Esophagus muscularis mucosa (tissue), 3 donors: Measurements from ENCODE around the gene SLC8B1.

Experiments
- CTCF ChIP-seq, 3 experiments: fragments of 200-600 bp in 2 of 3; fragments of 450-650 bp in 1 of 3; sonication (generic) in 2 of 3; IDR thresholded peaks; one replicate each; pipeline ENCODE4 v1.5.1; 2017 to 2019; ENCODE audit warnings: antibody characterized with exemption in 3 of 3, mild to moderate bottlenecking in 2 of 3, moderate library complexity in 1 of 3
- POLR2A ChIP-seq: fragments of 450-650 bp; IDR thresholded peaks from one replicate; pipeline ENCODE4 v1.6.1; 2017; ENCODE audit warnings: antibody characterized with exemption, moderate library complexity, mild to moderate bottlenecking, low read depth

GRCh38 chr12:113306382-113306781 lies 28.5 kb downstream of the SLC8B1 start:
- no peak for TF ChIP-seq CTCF (IDR thresholded peaks at IDR 0.05)
- TF ChIP-seq POLR2A, result no peak
